Vagina (tissue), 2 donors: ENCODE results near the gene ITGAL. TPM values are rescaled to one million over a fixed set of nuclear protein-coding genes. Genes with fewer than 3 reads are reported as not detected.

Experiments
- DNase-seq, 2 donors: peaks; one replicate each; pipeline ENCODE4 v3.0.0-alpha.2; 2017; ENCODE audit errors: extremely low spot score in 2 of 2
- H3K27ac ChIP-seq: fragments of 200-600 bp; sonication (generic); one replicate; pipeline ENCODE4 v1.5.1; 2019
- H3K27me3 ChIP-seq: fragments of 200-600 bp; sonication (generic); one replicate; pipeline ENCODE4 v1.5.1; 2019
- H3K36me3 ChIP-seq, 2 donors: fragments of 200-600 bp; sonication (generic); one replicate each; pipeline ENCODE4 v1.5.1; 2017 to 2019
- H3K4me1 ChIP-seq: fragments of 200-600 bp; sonication (generic); one replicate; pipeline ENCODE4 v1.5.1; 2019
- H3K4me3 ChIP-seq, 2 donors: fragments of 200-600 bp; sonication (generic); 1 replicate in 1 of 2; 2 replicates in 1 of 2; pipeline ENCODE4 v1.5.1; 2016 to 2019
- H3K9me3 ChIP-seq: fragments of 200-600 bp; sonication (generic); one replicate; pipeline ENCODE4 v1.5.1; 2019
- POLR2A ChIP-seq, 2 donors: fragments of 450-650 bp; IDR thresholded peaks; one replicate each; pipeline ENCODE4 v1.6.1; 2017; ENCODE audit warnings: antibody characterized with exemption in 2 of 2, mild to moderate bottlenecking in 2 of 2, moderate library complexity in 2 of 2
- POLR2AphosphoS5 ChIP-seq, 2 donors: sonication (generic); formaldehyde crosslinking; IDR thresholded peaks; one replicate each; pipeline ENCODE4 v1.9.0; 2017; ENCODE audit warnings: antibody characterized with exemption in 2 of 2, mild to moderate bottlenecking in 2 of 2, low read depth in 1 of 2; ENCODE audit not compliant: insufficient read depth in 1 of 2
- intact Hi-C: fragments of 100-400 bp; cut with DNase I; formaldehyde crosslinking; loops from one replicate; pipeline ENCODE4 v1.15.1; 2023
- total RNA-seq: library from RNA; depleted of rRNA; stranded (reverse); fragments of >200 nt; gene quantifications from one replicate; pipeline ENCODE4 v1.2.3, GENCODE V29; 2016
- TF ChIP-seq, protein P1 (sequence below), 3 experiments: fragments of 450-650 bp in 2 of 3; fragments of 200-600 bp in 1 of 3; sonication (generic) in 1 of 3; IDR thresholded peaks; one replicate each; pipeline ENCODE4 v1.5.1; 2017 to 2019; ENCODE audit warnings: antibody characterized with exemption in 3 of 3, mild to moderate bottlenecking in 2 of 3, moderate library complexity in 2 of 3

The ITGAL gene
- total RNA-seq, 1 donor from 2014 or later = 5.4 TPM

DNA sequence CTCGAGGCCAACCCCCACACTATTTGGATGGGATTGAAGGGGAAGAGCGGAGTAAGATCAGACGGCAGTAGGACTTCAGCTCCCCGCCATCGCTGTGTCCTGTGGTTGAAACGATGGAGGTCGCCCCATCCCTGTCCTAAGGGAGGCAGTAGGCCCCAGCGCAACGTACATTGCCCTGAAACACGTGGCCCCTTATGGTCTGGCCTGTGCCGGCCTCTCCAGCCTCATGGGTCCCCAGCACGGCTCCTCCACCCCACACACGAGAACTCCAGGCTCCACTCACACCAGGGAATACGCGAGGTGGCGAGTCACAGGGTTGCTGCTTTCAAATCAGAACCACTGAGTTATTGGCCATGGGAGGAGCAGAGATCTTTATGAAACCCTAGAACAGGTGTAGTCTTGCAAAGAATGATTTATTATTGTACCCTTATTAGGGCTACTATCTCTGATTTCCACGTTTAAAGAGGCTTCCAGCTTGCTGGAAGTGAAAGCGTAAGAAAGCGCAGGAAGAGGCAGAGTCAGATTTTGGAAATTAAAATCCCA is 42.0 kb upstream of the ITGAL start:
- intact Hi-C loops = no loop called here
- Histone ChIP-seq H3K27me3 (no peaks in the 10 kb centered on the region), H3K36me3 (no peaks in the 10 kb centered on the region), H3K9me3 (no peaks in the 10 kb centered on the region), H3K4me1 (peaks cover 21% of the 10 kb centered on the region), H3K27ac (peak overlapping the region; percentile 31), H3K4me3 (peak overlapping the region; percentile 62 to 79)
- TF ChIP-seq POLR2AphosphoS5 (IDR thresholded peaks at IDR 0.05; ENCODE audit: insufficient read depth in 1 of 2, low read depth in 1 of 2) (no peak), POLR2A (IDR thresholded peaks at IDR 0.05) (no peak)
- TF ChIP-seq, protein P1, sequence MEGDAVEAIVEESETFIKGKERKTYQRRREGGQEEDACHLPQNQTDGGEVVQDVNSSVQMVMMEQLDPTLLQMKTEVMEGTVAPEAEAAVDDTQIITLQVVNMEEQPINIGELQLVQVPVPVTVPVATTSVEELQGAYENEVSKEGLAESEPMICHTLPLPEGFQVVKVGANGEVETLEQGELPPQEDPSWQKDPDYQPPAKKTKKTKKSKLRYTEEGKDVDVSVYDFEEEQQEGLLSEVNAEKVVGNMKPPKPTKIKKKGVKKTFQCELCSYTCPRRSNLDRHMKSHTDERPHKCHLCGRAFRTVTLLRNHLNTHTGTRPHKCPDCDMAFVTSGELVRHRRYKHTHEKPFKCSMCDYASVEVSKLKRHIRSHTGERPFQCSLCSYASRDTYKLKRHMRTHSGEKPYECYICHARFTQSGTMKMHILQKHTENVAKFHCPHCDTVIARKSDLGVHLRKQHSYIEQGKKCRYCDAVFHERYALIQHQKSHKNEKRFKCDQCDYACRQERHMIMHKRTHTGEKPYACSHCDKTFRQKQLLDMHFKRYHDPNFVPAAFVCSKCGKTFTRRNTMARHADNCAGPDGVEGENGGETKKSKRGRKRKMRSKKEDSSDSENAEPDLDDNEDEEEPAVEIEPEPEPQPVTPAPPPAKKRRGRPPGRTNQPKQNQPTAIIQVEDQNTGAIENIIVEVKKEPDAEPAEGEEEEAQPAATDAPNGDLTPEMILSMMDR (IDR thresholded peaks at IDR 0.05) = peak in 1 of 3 experiments; percentile 13
- no peak for DNase-seq

DNA sequence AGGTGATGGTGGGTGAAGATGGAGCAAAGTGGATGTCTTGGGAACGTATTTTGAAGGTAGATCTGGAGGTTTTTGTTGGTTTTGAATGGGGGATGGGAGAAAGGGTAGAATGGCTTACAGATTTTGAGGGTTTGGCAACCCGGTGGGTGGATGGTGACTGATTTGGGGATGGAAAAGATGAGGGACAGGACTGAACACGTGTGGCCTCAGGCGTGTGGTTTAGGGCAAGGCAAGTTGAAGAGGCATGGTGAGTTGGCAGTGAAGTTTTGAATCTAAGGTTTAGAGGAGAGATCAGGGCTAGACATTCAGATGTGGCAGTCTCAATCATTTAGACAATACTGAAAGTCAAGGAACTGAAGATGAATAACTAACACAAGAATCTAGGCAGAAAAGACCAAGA is 37.7 kb upstream of the ITGAL start:
- TF ChIP-seq, protein P1 (IDR thresholded peaks at IDR 0.05) = no peak
- TF ChIP-seq POLR2AphosphoS5 (IDR thresholded peaks at IDR 0.05; ENCODE audit: insufficient read depth in 1 of 2, low read depth in 1 of 2) (no peak), POLR2A (IDR thresholded peaks at IDR 0.05) (no peak)

DNA sequence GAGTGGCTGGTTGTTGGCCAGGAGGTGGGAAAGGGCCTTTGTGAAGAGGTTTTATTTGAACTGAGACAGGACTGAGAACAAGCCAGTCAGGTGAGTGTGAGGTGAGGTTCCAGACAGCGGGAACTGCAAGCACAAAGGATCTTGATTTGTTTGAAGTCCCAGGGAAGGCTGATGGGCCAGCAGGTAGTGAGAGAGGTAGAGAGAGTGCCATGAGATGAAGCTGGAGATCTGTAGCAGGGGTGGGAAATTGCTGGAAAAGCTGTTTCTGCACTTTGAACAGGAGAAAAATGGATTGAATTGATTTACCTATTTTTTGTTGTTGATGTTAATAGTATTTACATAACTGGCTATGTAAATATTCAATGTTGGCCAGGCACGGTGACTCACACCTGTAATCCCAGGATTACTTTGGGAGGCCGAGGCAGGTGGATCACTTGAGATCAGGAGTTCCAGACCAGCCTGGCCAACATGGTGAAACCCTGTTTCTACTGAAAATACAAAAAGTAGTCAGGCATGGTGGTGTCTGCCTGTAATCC is 35.0 kb upstream of the ITGAL start:
- Histone ChIP-seq H3K27me3 (no peaks in the 10 kb centered on the region), H3K36me3 (no peaks in the 10 kb centered on the region), H3K4me1 (no peaks in the 10 kb centered on the region), H3K27ac (no peak overlapping the region), H3K4me3 (no peak overlapping the region), H3K9me3 (no peaks in the 10 kb centered on the region)
- intact Hi-C loops = no loop called here
- TF ChIP-seq POLR2A (IDR thresholded peaks at IDR 0.05) = no peak
- TF ChIP-seq, protein P1 (IDR thresholded peaks at IDR 0.05) = no peak
- DNase-seq = no peak

More for the DNA sequence above, 37.7 kb upstream of the ITGAL start:
- H3K27ac ChIP-seq = no peak overlapping the region
- intact Hi-C loops = no loop called here
- H3K4me3 ChIP-seq = no peak overlapping the region
- no peak for DNase-seq
- no peaks in the 10 kb centered on the region for H3K27me3 ChIP-seq
- H3K36me3 ChIP-seq = no peaks in the 10 kb centered on the region
- no peaks in the 10 kb centered on the region for H3K9me3 ChIP-seq
- H3K4me1 ChIP-seq = peaks cover 8% of the 10 kb centered on the region

DNA sequence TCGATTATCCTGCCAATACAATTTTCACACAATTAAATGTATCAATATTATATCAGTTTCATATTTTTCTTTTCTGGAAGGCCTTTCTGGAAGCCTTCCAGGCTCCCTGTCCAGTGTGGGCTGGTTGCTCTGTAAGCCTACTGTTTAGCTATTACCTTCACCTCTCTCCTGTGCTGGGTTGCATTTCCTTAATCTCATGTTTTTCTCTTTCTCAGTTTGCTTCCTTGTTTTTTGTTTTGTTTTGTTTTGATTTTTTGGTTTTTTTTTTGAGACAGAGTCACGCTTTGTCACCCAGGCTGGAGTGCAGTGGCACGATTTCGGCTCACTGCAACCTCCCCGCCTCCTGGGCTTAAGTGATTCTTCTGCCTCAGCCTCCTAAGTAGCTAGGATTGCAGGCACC is 33.7 kb upstream of the ITGAL start:
- DNase-seq = no peak
- Histone ChIP-seq H3K4me1 (peaks cover 2% of the 10 kb centered on the region), H3K27ac (no peak overlapping the region), H3K36me3 (no peaks in the 10 kb centered on the region), H3K9me3 (no peaks in the 10 kb centered on the region), H3K4me3 (no peak overlapping the region), H3K27me3 (no peaks in the 10 kb centered on the region)
- intact Hi-C loops = no loop called here
- TF ChIP-seq POLR2AphosphoS5 (IDR thresholded peaks at IDR 0.05; ENCODE audit: insufficient read depth in 1 of 2, low read depth in 1 of 2) (no peak), POLR2A (IDR thresholded peaks at IDR 0.05) (no peak)
- TF ChIP-seq, protein P1 (IDR thresholded peaks at IDR 0.05) = no peak

DNA sequence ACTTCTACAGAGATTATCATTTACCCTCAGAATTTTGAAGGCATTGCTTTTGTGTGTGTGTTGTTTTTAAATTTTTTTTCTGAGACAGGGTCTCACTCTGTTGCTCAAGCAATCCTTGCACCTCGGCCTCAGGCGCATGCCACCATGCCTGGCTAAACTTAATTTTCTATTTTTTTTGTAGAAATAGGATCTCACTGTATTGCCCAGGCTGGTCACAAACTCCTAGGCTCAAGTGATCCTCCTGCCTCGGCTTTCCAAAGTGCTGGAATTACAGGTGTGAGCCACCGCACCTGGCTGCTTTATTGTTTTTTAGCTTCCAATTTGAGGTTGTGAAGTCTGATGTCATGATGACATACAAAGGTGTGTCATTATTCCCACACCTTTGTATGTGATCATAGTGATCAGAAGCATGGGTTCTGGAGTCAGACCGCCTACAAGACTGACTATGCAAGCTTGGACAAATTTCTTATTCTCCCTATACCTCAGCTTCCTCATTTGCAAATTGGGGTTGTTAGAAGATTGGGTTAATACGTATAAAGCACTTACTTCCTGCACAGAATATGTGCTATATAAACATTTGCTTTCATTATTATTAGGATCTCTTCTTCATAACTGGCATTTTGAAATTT is 32.7 kb upstream of the ITGAL start:
- intact Hi-C loops = loop anchor here (10.0 kb wide), 1 partner anchor 95 kb away; the partner anchor contains the start of gene ZNF747
- no peak for DNase-seq
- H3K4me3 ChIP-seq = no peak overlapping the region
- H3K27me3 ChIP-seq = no peaks in the 10 kb centered on the region
- H3K4me1 ChIP-seq = peaks cover 12% of the 10 kb centered on the region
- H3K27ac ChIP-seq = no peak overlapping the region
- H3K36me3 ChIP-seq = no peaks in the 10 kb centered on the region
- no peaks in the 10 kb centered on the region for H3K9me3 ChIP-seq
- TF ChIP-seq POLR2AphosphoS5 (IDR thresholded peaks at IDR 0.05; ENCODE audit: insufficient read depth in 1 of 2, low read depth in 1 of 2) (no peak), POLR2A (IDR thresholded peaks at IDR 0.05) (no peak)
- TF ChIP-seq, protein P1 (IDR thresholded peaks at IDR 0.05) = no peak
